GM21723 (cell line): Measurements from ENCODE around the gene RBFOX2.
"Not testable (repeated sequence)": the region's sequence is repeated elsewhere in the genome, so short reads cannot be mapped to it uniquely, and the experiment has no call there.

Source experiments
- ATAC-seq: cut with Tn5 transposase; IDR thresholded peaks from one replicate; pipeline ENCODE4 v1.9.1; 2021; ENCODE audit warnings: mild to moderate bottlenecking, moderate library complexity; ENCODE audit not compliant: unreplicated experiment

RBFOX2 gene

GRCh38 chr22:35726398-35726797 lies 302.2 kb downstream of the RBFOX2 start:
- ATAC-seq, result no peak

- no peak for ATAC-seq
Measured at GRCh38 chr22:35725521-35725920, 303.1 kb downstream of the RBFOX2 start.

DNA sequence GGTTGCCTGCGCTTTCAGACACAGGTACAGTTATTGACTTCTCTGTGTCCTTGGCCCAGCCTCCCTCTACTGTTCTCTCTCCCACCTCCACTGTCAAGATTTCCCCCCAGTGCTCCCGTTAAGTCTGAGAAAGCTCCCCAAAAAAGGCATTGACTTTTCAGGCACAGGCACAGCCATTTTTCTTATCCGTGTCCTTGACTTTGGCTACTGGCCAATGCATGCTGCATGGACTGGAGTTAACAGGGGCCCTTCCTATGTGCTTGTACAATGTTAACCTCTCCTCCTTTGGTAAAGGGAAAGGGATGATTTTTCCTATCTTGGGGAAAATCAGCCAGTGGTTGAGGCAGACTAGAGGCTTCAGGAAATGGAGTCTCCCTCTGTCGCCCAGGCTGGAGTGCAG lies 306.7 kb downstream of the RBFOX2 start:
- ATAC-seq, result no peak

DNA sequence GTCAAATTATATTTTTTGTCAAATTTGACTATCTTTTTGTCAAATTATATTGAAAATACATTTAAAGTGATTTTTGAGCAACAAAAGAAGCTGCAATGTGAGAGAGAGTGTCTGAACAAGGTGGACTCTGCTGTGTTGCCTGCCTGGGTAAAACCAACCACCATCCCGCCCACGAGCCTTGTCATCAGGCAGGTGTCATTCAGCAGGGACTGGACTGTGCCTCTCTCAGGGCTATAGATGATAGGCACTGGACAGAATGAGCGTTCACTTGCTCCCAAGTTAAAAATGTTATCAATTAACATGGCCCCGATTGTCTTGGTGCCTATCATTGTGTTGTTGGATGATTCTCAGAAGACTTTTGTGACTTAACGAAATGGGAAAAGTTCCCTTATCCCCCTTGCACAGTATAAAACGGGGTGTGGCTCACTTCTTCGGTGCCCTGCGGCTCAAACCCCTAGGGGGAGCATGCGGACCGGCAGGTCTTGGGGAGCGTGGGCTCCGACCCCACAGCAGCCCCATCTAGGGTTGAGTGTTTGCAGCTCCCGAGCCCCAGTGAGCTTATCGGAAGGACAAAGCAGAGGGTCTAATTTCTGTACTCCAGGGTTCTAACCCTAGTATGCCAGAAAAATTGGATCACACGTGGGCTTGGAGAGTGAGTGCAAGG lies 309.3 kb downstream of the RBFOX2 start:
- no peak for ATAC-seq

GRCh38 chr22:35717572-35717971 lies 311.1 kb downstream of the RBFOX2 start, which contains the start of gene APOL5:
Gene APOL5, plus strand, starts transcription at chr22:35717872. Its CDS starts 0 bp downstream, at chr22:35717872.
- ATAC-seq, result no peak

DNA sequence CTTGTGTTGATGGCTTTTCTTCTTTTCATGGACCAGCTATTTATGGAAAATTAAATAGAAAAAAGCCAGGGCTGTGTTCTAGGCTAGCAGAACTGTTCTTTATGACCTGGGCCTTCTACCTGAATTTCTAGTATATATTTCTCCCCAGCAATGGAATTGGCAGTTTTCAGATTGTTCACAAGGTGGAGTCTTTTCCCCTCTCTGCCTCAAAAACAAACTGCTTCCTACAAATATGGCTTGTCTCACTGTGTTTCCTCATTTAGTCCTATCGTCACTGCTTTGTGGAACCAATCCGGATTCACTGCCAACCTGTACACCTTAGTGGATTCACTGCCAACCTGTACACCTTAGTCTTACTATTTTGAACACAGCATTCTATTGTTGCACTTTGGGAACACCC lies 316.0 kb downstream of the RBFOX2 start:
- ATAC-seq, result no peak

- no peak for ATAC-seq
Measured at GRCh38 chr22:35711336-35711735, 317.3 kb downstream of the RBFOX2 start.

DNA sequence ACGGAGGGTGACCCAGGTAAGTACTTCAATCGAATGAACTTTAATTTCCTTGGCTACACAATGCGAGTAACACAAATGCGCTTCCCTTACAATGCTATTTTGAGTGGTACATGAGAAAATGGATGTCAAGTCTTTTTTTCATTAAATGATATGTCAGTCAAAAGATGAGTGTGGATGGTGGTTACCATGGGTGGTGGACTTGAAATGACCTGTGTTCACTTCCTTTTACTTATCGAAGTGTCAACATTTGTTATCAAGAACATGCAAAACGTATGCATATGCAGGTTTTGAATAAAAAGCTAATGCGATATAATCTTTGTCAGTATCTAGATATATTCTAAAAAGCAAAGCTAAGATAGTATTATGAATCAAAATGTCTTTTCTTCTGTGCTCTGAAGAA lies 319.7 kb downstream of the RBFOX2 start:
- ATAC-seq, result no peak

DNA sequence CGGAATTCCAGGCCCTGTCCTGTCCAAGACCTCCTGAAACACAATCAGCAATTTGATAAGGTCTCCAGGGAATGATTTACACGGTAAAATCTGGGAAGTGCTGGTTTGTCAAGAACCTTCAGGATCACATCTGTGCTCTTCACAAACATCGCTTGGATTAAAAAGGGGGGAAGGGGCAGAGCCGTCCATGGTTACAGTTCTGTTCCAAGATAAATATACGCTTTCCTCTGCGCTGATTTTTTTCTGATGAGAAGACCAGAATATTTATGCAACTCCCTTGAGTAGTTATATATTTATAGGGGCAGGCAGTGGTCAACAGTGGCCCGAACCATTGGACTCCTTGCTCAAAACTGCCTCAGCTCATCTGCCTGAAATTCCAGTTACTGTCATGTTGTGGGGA lies 320.2 kb downstream of the RBFOX2 start:
- ATAC-seq, result no peak

DNA sequence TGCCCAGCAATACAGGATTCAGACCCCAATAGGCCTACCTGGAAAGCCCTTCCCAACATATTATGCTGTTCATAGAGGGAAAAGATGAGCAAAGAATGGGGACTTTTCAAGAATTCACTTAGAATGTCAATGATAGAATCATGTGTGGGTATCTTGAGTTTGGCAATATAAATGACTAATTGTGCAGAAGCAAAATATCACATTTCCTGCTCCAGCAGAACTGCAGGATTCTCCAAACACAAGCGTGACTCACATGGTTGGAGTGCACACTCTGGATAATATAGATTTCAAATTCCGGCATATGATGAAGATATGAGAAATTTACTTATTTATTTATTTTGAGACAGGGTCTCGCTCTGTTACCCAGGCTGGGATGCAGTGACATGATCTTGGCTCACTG lies 323.5 kb downstream of the RBFOX2 start:
- ATAC-seq, result no peak

DNA sequence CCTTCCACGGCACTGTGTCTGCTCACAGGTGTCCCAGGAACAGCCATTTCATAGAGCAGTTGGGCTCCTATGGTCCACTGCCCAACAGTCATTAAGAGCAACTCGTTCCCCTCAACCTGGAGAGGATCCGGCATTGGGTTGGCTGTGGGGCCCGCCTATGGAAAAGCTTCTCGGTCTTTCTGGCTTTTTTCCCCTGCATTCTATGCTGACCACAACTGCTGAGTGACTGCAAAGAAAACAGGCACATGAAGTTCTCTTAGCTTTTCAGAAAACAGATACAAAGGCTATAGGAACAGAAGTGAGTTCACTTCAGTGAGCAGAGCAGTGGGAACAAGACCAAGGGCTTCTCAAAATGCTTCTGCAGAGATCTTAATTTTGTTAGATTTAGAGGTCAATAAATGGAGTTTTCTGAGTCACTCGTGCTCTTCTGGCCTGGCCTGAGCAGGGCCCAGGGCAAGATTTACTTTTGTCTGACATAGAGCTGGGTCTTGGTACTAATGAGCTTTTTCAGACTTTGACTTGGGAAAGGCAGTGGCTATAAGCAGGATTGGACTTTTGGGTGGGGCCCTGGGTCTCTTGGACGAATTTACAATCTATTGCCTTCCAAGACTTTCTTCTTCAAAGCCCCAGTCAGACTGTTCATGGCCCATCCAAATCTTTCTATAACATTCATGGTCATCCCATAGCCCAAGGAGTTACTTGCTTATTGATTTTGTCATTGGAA lies 324.6 kb downstream of the RBFOX2 start:
- no peak for ATAC-seq

DNA sequence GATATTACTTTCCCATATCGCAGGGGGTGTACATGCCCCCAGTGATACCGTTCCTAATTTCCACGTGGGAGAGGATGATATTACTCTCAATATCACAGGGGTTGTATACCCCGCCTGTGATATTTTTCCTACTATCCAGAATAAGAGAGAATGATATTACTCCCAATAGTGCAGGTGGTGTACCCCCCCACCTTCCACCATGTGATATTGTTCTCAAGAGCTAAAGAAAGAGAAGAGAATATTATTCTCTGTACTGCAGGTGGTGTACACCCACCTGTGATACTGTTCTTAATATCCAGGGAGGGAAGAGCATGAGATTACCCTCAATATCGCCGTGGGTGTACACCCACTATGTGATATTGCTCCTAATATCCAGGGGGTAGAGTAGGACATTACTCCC lies 328.8 kb downstream of the RBFOX2 start:
- ATAC-seq, result not testable (repeated sequence)

DNA sequence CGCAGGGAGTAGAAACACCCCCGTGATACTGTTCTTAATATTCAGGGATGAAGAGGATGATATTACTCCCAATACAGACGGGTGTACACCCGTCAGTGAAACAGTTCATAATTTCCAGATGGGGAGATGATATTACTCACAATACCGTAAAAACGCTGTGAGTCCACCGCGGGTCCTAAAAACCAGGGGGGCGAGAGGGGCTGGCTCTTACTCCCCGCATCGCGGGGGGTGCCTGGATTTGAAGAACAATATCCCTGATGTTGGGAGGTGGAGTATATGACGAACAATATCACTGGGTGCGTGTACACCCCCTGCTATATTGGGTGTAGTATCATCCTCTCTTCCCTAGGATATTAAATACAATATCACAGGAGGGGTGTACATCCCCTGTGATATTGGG lies 331.5 kb downstream of the RBFOX2 start:
- no peak for ATAC-seq

GRCh38 chr22:35695202-35695601 lies 333.4 kb downstream of the RBFOX2 start:
- no peak for ATAC-seq

GRCh38 chr22:35690001-35690400 lies 338.6 kb downstream of the RBFOX2 start:
- ATAC-seq, result no peak

DNA sequence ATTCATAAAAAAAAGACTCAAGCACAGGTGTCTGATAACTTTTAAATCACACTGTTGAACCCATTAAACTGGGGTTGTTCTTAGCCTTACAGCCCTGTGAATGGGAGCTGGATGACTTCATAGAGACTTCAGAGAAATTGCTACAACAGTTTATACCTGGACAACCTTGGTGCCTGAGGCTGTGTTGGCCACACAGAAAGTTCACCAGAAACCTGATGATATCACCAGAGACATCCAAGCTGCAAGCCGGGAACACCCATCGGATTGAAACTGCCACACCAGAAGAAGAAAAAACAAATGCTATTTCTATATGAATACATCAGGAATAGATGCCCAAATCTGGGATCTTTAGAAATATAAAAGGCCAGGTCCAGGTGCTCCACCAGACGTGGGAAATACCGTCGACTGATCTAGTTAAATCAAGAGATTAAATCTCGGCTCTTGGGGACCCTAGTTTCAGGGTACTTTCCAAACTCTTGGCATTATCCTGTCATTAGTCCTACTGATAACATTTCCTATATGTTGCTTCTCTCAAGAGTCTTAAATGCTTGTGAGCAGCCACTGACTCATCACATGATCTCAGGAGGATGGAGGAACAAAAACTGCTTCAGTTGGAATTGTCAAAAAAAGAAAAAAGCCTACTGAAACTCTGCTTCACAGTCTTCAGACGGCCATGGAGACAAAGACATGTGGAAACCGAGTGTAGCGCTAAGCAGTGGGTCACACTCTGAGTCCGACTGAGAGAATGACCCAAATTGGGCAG lies 339.5 kb downstream of the RBFOX2 start:
- ATAC-seq, result no peak
